Rectal smooth muscle tissue (tissue), 1 donor: ENCODE measurements around the gene TMEM120B.
"Not testable (repeated sequence)": the region's sequence is repeated elsewhere in the genome, so short reads cannot be mapped to it uniquely, and the experiment has no call there.

Experiments used
- H3K27ac ChIP-seq: one replicate; pipeline ENCODE4 v1.7.0; 2013; ENCODE audit warnings: low read depth, low read length, inconsistent platforms
- H3K27me3 ChIP-seq: one replicate; pipeline ENCODE4 v1.7.0; 2013; ENCODE audit warnings: low read length; ENCODE audit not compliant: control insufficient read depth, insufficient read depth
- H3K36me3 ChIP-seq: one replicate; pipeline ENCODE4 v1.7.0; 2013; ENCODE audit warnings: low read length; ENCODE audit not compliant: control insufficient read depth, insufficient read depth
- H3K4me1 ChIP-seq: one replicate; pipeline ENCODE4 v1.7.0; 2013; ENCODE audit warnings: low read length; ENCODE audit not compliant: control insufficient read depth, insufficient read depth
- H3K4me3 ChIP-seq: one replicate; pipeline ENCODE4 v1.7.0; 2013; ENCODE audit warnings: low read length
- H3K9ac ChIP-seq: one replicate; pipeline ENCODE4 v1.7.0; 2013; ENCODE audit warnings: low read length

Gene TMEM120B

GRCh38 chr12:121729021-121729420 lies 16.5 kb downstream of the TMEM120B start:
- H3K27ac ChIP-seq = no peak overlapping the region
- no peaks in the 10 kb centered on the region for H3K27me3 ChIP-seq
- no peaks in the 10 kb centered on the region for H3K36me3 ChIP-seq
- H3K9ac ChIP-seq = no peak overlapping the region
- H3K4me1 ChIP-seq = no peaks in the 10 kb centered on the region
- H3K4me3 ChIP-seq = no peak overlapping the region

DNA sequence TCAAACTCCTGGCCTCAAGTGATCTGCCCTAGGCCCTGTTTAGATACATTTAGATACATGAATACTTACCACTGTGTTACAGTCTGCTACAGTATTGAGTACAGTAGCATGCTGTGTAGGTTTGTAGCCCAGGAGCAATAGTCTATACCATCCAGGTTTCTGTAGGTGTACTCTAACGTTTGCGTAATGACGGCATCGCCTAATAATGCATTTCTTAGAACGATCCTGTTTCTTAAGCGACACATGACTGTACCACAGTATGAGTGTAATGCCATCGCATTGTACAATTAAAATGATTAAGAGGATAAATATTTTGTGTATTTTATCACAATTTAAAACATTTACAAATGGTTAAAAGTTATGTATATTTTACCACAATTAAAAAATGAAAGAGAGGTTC lies 18.9 kb downstream of the TMEM120B start:
- no peaks in the 10 kb centered on the region for H3K36me3 ChIP-seq
- no peak overlapping the region for H3K4me3 ChIP-seq
- H3K27me3 ChIP-seq = no peaks in the 10 kb centered on the region
- H3K27ac ChIP-seq = no peak overlapping the region
- H3K9ac ChIP-seq = no peak overlapping the region
- no peaks in the 10 kb centered on the region for H3K4me1 ChIP-seq

DNA sequence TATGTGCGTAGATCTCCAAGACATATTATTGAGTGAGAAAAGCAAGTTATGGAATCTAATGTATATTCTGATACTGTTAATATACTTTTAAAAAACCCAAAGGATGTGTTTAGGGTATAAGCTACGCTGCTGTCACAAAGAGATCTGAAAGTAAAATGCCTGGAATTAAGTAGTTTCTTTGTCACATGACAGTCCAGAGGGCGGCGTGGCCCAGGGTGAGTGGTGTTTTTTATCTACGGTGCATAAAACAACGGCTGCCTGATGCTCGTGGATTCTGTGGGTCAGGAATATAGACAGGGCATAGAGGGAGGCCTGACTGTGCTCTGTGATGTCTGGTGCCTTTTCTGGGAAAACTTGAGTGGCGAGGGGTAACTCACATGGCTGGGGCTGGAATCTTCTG lies 21.3 kb downstream of the TMEM120B start:
- no peak overlapping the region for H3K4me3 ChIP-seq
- H3K9ac ChIP-seq = no peak overlapping the region
- H3K36me3 ChIP-seq = no peaks in the 10 kb centered on the region
- H3K27me3 ChIP-seq = no peaks in the 10 kb centered on the region
- no peak overlapping the region for H3K27ac ChIP-seq
- no peaks in the 10 kb centered on the region for H3K4me1 ChIP-seq

DNA sequence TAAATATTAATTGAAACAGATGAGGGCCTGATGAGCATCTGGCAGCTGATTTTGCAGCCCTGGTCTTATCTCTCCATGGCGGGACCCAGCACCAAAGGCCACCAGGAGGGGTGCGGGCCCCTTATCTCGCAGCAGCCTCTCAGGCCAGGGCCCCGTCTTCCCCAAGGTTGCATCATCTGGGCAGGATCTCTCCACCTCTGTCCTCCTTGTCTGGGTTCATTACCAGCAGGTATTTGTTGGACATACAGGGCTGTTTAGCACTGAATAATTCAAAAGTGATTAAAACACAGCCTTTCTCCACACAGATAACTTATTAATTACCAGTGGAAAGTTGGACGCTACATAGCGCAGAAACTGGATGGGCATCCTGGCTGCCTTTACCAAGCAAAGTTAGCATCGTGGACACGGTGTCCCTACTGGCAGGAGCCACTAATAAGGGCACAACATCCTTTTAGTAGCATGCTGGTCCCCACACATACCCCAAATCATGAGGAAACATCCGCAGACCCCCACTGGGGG lies 25.8 kb downstream of the TMEM120B start:
- Histone ChIP-seq H3K36me3 (no peaks in the 10 kb centered on the region), H3K27me3 (no peaks in the 10 kb centered on the region), H3K9ac (no peak overlapping the region), H3K27ac (no peak overlapping the region), H3K4me3 (no peak overlapping the region), H3K4me1 (no peaks in the 10 kb centered on the region)

GRCh38 chr12:121740847-121741246 lies 28.3 kb downstream of the TMEM120B start:
- Histone ChIP-seq H3K9ac (no peak overlapping the region), H3K4me3 (no peak overlapping the region), H3K36me3 (no peaks in the 10 kb centered on the region), H3K27ac (no peak overlapping the region), H3K27me3 (no peaks in the 10 kb centered on the region), H3K4me1 (no peaks in the 10 kb centered on the region)

GRCh38 chr12:121741743-121742142 lies 29.2 kb downstream of the TMEM120B start:
- H3K9ac ChIP-seq = no peak overlapping the region
- no peak overlapping the region for H3K4me3 ChIP-seq
- H3K27ac ChIP-seq = no peak overlapping the region
- H3K27me3 ChIP-seq = no peaks in the 10 kb centered on the region
- H3K4me1 ChIP-seq = no peaks in the 10 kb centered on the region
- H3K36me3 ChIP-seq = no peaks in the 10 kb centered on the region

- H3K27me3 ChIP-seq, H3K27ac ChIP-seq, H3K4me1 ChIP-seq, H3K36me3 ChIP-seq, H3K4me3 ChIP-seq, H3K9ac ChIP-seq: not testable (repeated sequence)
Observed at GRCh38 chr12:121745545-121745944, 33.0 kb downstream of the TMEM120B start.

GRCh38 chr12:121748218-121748570 lies 35.6 kb downstream of the TMEM120B start:
- no peaks in the 10 kb centered on the region for H3K36me3 ChIP-seq
- H3K9ac ChIP-seq = no peak overlapping the region
- H3K27me3 ChIP-seq = no peaks in the 10 kb centered on the region
- no peak overlapping the region for H3K4me3 ChIP-seq
- H3K4me1 ChIP-seq = no peaks in the 10 kb centered on the region
- no peak overlapping the region for H3K27ac ChIP-seq

DNA sequence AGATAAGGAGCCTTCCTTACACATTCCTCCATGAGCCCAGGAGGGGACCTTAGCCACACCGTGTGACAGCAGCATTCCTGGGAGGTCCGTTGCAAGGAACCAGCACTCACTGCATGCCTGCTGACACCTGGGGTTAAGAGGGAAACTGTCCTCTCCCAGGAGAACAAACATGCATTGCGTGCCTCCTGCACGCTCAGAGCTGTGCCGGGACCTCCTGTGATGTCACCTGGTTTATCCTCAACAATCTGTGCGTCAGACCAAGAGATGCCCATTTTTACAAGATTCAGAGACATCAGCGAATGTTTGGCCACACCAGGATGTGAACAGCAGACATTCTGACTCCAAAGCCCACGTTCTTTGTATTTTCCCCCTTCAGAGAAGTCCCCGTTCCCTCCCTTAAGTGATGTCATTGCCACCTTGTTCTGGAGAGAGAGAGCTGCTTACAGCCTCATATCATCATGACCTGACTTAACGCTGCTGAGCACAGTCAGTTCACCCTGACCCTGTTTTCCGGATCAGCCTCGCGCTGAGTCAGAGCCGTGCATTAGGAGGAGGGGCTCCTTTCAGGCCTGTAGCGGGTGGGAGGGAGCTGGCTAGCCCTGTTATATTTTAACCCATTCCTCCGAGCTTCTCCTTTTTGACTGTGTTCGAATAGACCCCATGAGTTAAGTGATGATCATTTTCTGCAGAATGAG lies 36.2 kb downstream of the TMEM120B start:
- H3K9ac ChIP-seq = no peak overlapping the region
- no peaks in the 10 kb centered on the region for H3K36me3 ChIP-seq
- H3K4me3 ChIP-seq = no peak overlapping the region
- H3K27ac ChIP-seq = no peak overlapping the region
- no peaks in the 10 kb centered on the region for H3K27me3 ChIP-seq
- peaks cover 2% of the 10 kb centered on the region for H3K4me1 ChIP-seq

GRCh38 chr12:121749267-121749666 lies 36.7 kb downstream of the TMEM120B start:
- H3K27me3 ChIP-seq = no peaks in the 10 kb centered on the region
- peaks cover 4% of the 10 kb centered on the region for H3K4me1 ChIP-seq
- H3K36me3 ChIP-seq = no peaks in the 10 kb centered on the region
- no peak overlapping the region for H3K9ac ChIP-seq
- no peak overlapping the region for H3K27ac ChIP-seq
- H3K4me3 ChIP-seq = no peak overlapping the region

- no peak overlapping the region for H3K27ac ChIP-seq
- no peaks in the 10 kb centered on the region for H3K27me3 ChIP-seq
- H3K36me3 ChIP-seq = no peaks in the 10 kb centered on the region
- peaks cover 7% of the 10 kb centered on the region for H3K4me1 ChIP-seq
- no peak overlapping the region for H3K4me3 ChIP-seq
- H3K9ac ChIP-seq = no peak overlapping the region
Observed at GRCh38 chr12:121750507-121750955, 38.0 kb downstream of the TMEM120B start.

DNA sequence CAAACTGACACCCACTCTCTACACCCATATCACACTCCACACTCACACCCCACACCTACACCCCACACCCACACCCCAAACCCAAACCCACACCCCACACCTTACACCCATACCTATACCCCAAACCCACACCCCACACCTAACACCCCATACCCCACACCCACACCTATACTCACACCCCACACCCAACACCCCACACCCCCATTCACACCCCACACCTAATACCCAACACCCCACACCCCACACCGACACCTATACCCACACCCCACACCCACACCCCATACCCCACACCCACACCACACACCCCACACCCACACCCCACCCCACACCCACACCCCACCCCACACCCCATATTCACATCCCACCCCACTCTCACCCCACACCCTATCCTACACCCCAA lies 38.5 kb downstream of the TMEM120B start:
- Histone ChIP-seq H3K36me3 (no peaks in the 10 kb centered on the region), H3K9ac (no peak overlapping the region), H3K4me3 (no peak overlapping the region), H3K4me1 (peaks cover 7% of the 10 kb centered on the region), H3K27me3 (no peaks in the 10 kb centered on the region), H3K27ac (no peak overlapping the region)

GRCh38 chr12:121751749-121752351 lies 39.3 kb downstream of the TMEM120B start:
- Histone ChIP-seq H3K9ac (no peak overlapping the region), H3K36me3 (no peaks in the 10 kb centered on the region), H3K27me3 (no peaks in the 10 kb centered on the region), H3K4me3 (no peak overlapping the region), H3K4me1 (peaks cover 7% of the 10 kb centered on the region), H3K27ac (no peak overlapping the region)
